ENCODE results near the gene NAA30. TPM values are rescaled to one million over a fixed set of nuclear protein-coding genes. Genes with fewer than 3 reads are reported as not detected.
A peak's percentile ranks its signal among the peaks of the same experiment; 100 is the strongest.

Gene NAA30
- total RNA-seq, 1 donor from 2014 or later: 12.1 TPM

DNA sequence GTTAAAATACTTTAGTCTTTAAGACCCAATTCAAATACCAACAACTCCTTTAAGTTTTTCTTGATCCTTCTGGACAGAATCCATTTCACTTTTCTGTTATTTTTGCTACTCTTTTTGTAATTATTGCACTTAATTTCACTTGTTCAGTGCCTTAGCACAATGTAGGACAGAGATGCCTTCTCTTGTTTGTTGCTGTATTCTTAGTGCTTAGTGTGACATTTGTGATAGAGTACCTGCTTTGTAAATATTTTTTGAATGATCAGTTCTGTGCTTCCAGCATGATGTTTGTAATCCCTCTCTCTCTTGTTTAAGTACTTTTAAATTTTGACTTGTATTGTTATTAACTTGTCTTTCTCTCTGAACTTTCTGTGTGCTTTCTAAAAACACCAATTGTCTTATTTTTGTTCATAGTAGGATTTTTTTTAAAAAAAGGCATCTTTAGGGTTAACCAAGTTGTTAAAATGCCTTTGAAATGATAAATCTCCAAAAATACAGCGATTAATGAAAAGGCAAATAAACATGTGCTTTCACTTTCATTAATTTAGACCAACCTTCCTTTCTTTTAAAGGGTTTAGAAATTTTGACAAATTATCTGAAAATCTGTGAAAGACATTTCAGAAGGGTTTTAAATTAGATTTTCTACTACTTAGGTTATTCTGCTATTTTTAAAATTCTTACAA is 11.9 kb downstream of the NAA30 start:
- peaks cover 25% of the 10 kb centered on the region for H3K36me3 ChIP-seq
- intact Hi-C loops (cut with DNase I): no loop called here
- no peak overlapping the region for H3K4me3 ChIP-seq
- no peak for TF ChIP-seq CTCF (IDR thresholded peaks at IDR 0.05)
- H3K27me3 ChIP-seq: no peaks in the 10 kb centered on the region
- H3K4me1 ChIP-seq: peaks cover 6% of the 10 kb centered on the region
- DNase-seq (no peak), ATAC-seq (no peak)
- H3K27ac ChIP-seq: no peak overlapping the region
- no peaks in the 10 kb centered on the region for H3K9me3 ChIP-seq

GRCh38 chr14:57403521-57403864 is 13.1 kb downstream of the NAA30 start:
- Histone ChIP-seq H3K27ac (no peak overlapping the region), H3K27me3 (no peaks in the 10 kb centered on the region), H3K9me3 (no peaks in the 10 kb centered on the region), H3K4me1 (peaks cover 6% of the 10 kb centered on the region), H3K36me3 (peaks cover 19% of the 10 kb centered on the region), H3K4me3 (no peak overlapping the region)
- no peak for ATAC-seq
- no peak for DNase-seq
- intact Hi-C loops (cut with DNase I): no loop called here
- no peak for TF ChIP-seq CTCF (IDR thresholded peaks at IDR 0.05)

- Histone ChIP-seq H3K27ac (no peak overlapping the region), H3K4me3 (no peak overlapping the region), H3K9me3 (no peaks in the 10 kb centered on the region), H3K4me1 (peaks cover 6% of the 10 kb centered on the region), H3K36me3 (peaks cover 16% of the 10 kb centered on the region), H3K27me3 (no peaks in the 10 kb centered on the region)
- intact Hi-C loops (cut with DNase I): no loop called here
- DNase-seq (no peak), ATAC-seq (no peak)
- no peak for TF ChIP-seq CTCF (IDR thresholded peaks at IDR 0.05)
Measured at GRCh38 chr14:57405562-57405961, 15.2 kb downstream of the NAA30 start.

DNA sequence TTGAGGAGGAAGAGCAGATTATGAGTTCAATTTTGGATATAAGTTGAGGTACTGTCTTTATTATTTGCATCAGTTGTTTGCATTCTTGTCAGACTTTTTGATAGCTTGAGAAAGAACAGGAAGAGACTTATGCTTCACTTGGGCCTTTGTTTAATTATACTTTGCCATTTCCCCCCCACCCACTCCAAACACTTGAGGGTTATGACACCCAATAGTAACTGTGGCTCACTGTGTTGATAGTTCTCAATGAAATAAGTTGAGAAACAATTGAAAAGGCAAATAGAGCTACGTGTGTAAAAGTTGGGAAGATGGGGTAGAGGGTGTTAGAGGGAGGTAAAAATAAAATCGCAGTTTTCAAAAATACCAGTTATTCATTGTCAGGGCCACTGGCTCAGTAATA is 17.7 kb downstream of the NAA30 start:
- no peaks in the 10 kb centered on the region for H3K27me3 ChIP-seq
- H3K4me1 ChIP-seq: no peaks in the 10 kb centered on the region
- DNase-seq: no peak
- H3K36me3 ChIP-seq: peaks cover 16% of the 10 kb centered on the region
- intact Hi-C loops (cut with DNase I): no loop called here
- H3K4me3 ChIP-seq: no peak overlapping the region
- TF ChIP-seq CTCF (IDR thresholded peaks at IDR 0.05): no peak
- no peaks in the 10 kb centered on the region for H3K9me3 ChIP-seq
- ATAC-seq: peak; percentile 56
- no peak overlapping the region for H3K27ac ChIP-seq

- no peaks in the 10 kb centered on the region for H3K27me3 ChIP-seq
- no peaks in the 10 kb centered on the region for H3K9me3 ChIP-seq
- intact Hi-C loops (cut with DNase I): no loop called here
- H3K4me1 ChIP-seq: no peaks in the 10 kb centered on the region
- no peak overlapping the region for H3K4me3 ChIP-seq
- peaks cover 16% of the 10 kb centered on the region for H3K36me3 ChIP-seq
- DNase-seq (no peak), ATAC-seq (no peak)
- no peak for TF ChIP-seq CTCF (IDR thresholded peaks at IDR 0.05)
- no peak overlapping the region for H3K27ac ChIP-seq
Measured at GRCh38 chr14:57408634-57409033, 18.2 kb downstream of the NAA30 start.

- DNase-seq: no peak
- Histone ChIP-seq H3K9me3 (no peaks in the 10 kb centered on the region), H3K36me3 (peaks cover 6% of the 10 kb centered on the region), H3K27me3 (no peaks in the 10 kb centered on the region), H3K27ac (no peak overlapping the region), H3K4me1 (no peaks in the 10 kb centered on the region), H3K4me3 (no peak overlapping the region)
- intact Hi-C loops (cut with DNase I): no loop called here
- ATAC-seq: no peak
- TF ChIP-seq CTCF (IDR thresholded peaks at IDR 0.05): no peak
Measured at GRCh38 chr14:57412341-57412740, 22.0 kb downstream of the NAA30 start.
